Bronchial epithelial cell (primary cell): ENCODE measurements around the gene PPFIA4. TPM values are rescaled to one million over a fixed set of nuclear protein-coding genes. Genes with fewer than 3 reads are reported as not detected.

Source experiments
- DNase-seq: peaks from one replicate; pipeline ENCODE4 v3.0.0-alpha.2; 2010; ENCODE audit warnings: low read depth
- FAIRE-seq: peaks from 2 replicates; lab custom pipeline; 2011; peaks lifted over from hg19 to GRCh38; lab: Jason Lieb, UNC
- H3K27me3 ChIP-seq: 2 replicates; pipeline ENCODE4 v1.5.1; 2011; ENCODE audit warnings: low read length; ENCODE audit not compliant: control insufficient read depth, insufficient read depth
- H3K36me3 ChIP-seq: 2 replicates; pipeline ENCODE4 v1.5.1; 2011; ENCODE audit warnings: low read length; ENCODE audit not compliant: control insufficient read depth, insufficient read depth
- H3K4me3 ChIP-seq: 2 replicates; pipeline ENCODE4 v1.5.1; 2011; ENCODE audit warnings: mild to moderate bottlenecking, low read depth, low read length, control low read depth
- total RNA-seq: library from RNA; depleted of rRNA; stranded (reverse); fragments of >200 nt; gene quantifications from 2 replicates; pipeline ENCODE4 v1.2.1, GENCODE V29; 2014
- TF ChIP-seq, protein P1 (sequence below): IDR thresholded peaks from 2 replicates; pipeline ENCODE4 v1.5.1; 2011; ENCODE audit warnings: mild to moderate bottlenecking, moderate library complexity, low read length, control low read depth, inconsistent platforms; ENCODE audit not compliant: insufficient read depth, severe bottlenecking

PPFIA4 gene
- total RNA-seq, 1 donor from 2014 or later, result 4.2 TPM

- Histone ChIP-seq H3K4me3 (no peak overlapping the region), H3K36me3 (no peaks in the 10 kb centered on the region), H3K27me3 (peaks cover 19% of the 10 kb centered on the region)
- DNase-seq (peak; percentile 15), FAIRE-seq (no peak)
- TF ChIP-seq, protein P1, sequence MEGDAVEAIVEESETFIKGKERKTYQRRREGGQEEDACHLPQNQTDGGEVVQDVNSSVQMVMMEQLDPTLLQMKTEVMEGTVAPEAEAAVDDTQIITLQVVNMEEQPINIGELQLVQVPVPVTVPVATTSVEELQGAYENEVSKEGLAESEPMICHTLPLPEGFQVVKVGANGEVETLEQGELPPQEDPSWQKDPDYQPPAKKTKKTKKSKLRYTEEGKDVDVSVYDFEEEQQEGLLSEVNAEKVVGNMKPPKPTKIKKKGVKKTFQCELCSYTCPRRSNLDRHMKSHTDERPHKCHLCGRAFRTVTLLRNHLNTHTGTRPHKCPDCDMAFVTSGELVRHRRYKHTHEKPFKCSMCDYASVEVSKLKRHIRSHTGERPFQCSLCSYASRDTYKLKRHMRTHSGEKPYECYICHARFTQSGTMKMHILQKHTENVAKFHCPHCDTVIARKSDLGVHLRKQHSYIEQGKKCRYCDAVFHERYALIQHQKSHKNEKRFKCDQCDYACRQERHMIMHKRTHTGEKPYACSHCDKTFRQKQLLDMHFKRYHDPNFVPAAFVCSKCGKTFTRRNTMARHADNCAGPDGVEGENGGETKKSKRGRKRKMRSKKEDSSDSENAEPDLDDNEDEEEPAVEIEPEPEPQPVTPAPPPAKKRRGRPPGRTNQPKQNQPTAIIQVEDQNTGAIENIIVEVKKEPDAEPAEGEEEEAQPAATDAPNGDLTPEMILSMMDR, result peak; percentile 44
Observed at GRCh38 chr1:203126151-203126865, 100.0 kb downstream of the PPFIA4 start.

DNA sequence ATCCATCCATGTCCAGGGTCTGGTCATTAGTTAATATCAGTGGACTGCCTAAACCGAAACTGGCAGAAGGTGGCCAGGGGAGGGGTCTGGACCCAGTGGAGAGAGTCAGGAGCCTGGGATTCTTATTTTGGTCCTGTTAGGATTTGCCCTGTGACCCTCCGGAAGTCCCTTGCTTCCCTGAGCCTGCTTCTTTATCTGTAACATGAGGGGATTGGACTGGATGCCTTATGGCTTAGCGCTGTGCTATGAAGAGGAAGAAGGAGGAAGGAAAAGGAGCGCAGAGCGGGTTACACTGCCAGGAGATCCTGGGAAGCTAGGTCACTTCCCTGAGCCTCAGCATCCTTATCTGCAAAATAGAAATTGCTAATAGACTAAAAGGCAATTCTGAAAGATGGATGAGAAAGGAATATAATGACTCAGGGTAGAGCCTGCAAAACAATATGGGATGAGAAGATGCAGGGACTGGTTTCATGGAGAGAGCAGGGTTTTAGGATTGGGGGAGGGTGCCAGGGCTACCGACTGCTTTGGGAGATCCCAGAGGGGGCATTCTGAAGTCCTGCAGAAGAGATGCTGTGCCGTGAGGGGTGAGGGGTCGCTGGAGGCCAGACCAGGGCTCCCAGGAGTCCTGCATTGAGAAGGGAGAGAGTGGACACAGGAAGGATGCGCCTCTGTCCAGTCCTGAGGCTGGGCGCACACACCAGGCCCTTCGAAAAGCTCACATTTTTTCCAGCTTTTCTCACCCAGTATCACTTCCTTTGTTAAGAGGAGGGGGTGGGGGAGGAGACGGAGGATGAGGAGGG is 100.8 kb downstream of the PPFIA4 start:
- FAIRE-seq (no peak), DNase-seq (no peak)
- H3K4me3 ChIP-seq, result no peak overlapping the region
- H3K27me3 ChIP-seq, result peaks cover 18% of the 10 kb centered on the region
- no peaks in the 10 kb centered on the region for H3K36me3 ChIP-seq
- TF ChIP-seq, protein P1, result no peak

DNA sequence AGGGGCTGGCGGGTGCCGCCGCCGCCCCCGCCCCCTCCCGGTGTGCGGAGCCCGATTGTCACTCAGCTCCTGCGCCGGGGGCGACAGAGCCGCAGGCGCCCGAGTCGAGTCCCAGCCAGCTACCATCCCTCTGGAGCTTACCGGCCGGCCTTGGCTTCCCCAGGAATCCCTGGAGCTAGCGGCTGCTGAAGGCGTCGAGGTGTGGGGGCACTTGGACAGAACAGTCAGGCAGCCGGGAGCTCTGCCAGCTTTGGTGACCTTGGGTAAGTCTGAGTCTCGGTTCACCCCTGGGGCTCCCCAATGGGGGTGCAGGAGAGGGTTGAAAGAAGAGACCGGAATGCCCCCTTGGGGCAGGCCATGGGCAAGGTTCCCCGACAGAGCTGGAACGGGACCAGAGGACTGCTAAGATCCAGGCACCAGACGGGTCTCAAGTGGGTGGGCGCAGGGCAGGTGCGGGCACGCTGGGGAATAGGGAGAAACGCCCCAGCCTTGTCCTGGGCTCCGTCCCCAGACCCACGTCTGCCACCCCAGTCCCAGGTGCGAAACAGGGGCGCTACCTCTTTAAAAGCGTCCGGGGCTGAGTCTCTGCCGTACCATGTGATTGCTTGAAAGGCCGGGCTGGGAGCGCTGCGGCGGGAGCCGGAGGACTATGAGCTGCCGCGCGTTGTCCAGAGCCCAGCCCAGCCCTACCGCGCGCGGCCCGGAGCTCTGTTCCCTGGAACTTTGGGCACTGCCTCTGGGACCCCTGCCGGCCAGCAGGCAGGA is 101.6 kb downstream of the PPFIA4 start, which contains the start of gene ADORA1:
TSS of gene ADORA1 (plus strand) at position 61 of the 765 bp plus-strand sequence. CDS start 1,116 bp downstream, outside the sequence.
- FAIRE-seq (no peak), DNase-seq (peak; percentile 25)
- H3K4me3 ChIP-seq, result peak within 1 kb of the TSS; percentile 16
- no peaks in the 10 kb centered on the region for H3K36me3 ChIP-seq
- TF ChIP-seq, protein P1, result no peak
- H3K27me3 ChIP-seq, result peaks cover 17% of the 10 kb centered on the region

- Histone ChIP-seq H3K27me3 (peaks cover 17% of the 10 kb centered on the region), H3K36me3 (no peaks in the 10 kb centered on the region), H3K4me3 (no peak overlapping the region)
- DNase-seq (no peak), FAIRE-seq (no peak)
- TF ChIP-seq, protein P1, result no peak
Observed at GRCh38 chr1:203128431-203128715, 102.1 kb downstream of the PPFIA4 start.

Other genes with a start within 250 kb of the PPFIA4 start
- gene KDM5B, start 218.1 kb upstream of the PPFIA4 start, total RNA-seq, result 74.0 and 102 TPM in 2 replicates
- gene PCAT6, start 215.5 kb upstream of the PPFIA4 start, total RNA-seq, result 0.51 TPM in 1 of 2 replicates, not detected in the other
- 3.9 and 10.4 TPM in 2 replicates for gene RABIF, start 137.3 kb upstream of the PPFIA4 start, total RNA-seq
- gene KLHL12, start 99.3 kb upstream of the PPFIA4 start, total RNA-seq, result 51.1 and 71.6 TPM in 2 replicates
- 178 and 212 TPM in 2 replicates for gene ADIPOR1, start 68.2 kb upstream of the PPFIA4 start, total RNA-seq
- gene CYB5R1, start 59.2 kb upstream of the PPFIA4 start, total RNA-seq, result 101 and 112 TPM in 2 replicates
- 102 and 126 TPM in 2 replicates for gene TMEM183A, start 19.1 kb upstream of the PPFIA4 start, total RNA-seq
- not detected in 2 replicates for gene MYOG, start 59.5 kb downstream of the PPFIA4 start, total RNA-seq
- under 0.01 TPM in 1 of 2 replicates, not detected in the other for gene ADORA1, start 101.2 kb downstream of the PPFIA4 start, total RNA-seq
- gene MYBPH, start 149.3 kb downstream of the PPFIA4 start, total RNA-seq, result not detected in 2 replicates
- gene CHI3L1, start 160.2 kb downstream of the PPFIA4 start, total RNA-seq, result 0.79 and 1.7 TPM in 2 replicates
- gene CHIT1, start 203.2 kb downstream of the PPFIA4 start, total RNA-seq, result under 0.01 TPM in 2 replicates